Effector CD4-positive, alpha-beta T cell (primary cell): ENCODE results near the gene ZNF133.
A peak's percentile ranks its signal among the peaks of the same experiment; 100 is the strongest.
"Not testable (repeated sequence)": the region's sequence is repeated elsewhere in the genome, so short reads cannot be mapped to it uniquely, and the experiment has no call there.

Experiments used
- DNase-seq: peaks from one replicate; pipeline ENCODE4 v3.0.0-alpha.2; 2020
- total RNA-seq: gene quantifications from one replicate; lab custom pipeline; 2026; lab: John Stamatoyannopoulos, UW

Gene ZNF133
- 11.4 reads per million, percentile 34 among the genes with 10 or more reads in this experiment for total RNA-seq

- peak; percentile 98 for DNase-seq
Measured at GRCh38 chr20:18287915-18288748, at the start of gene ZNF133. ZNF133 (plus strand) TSS chr20:18288527; CDS start chr20:18305687, 17,160 bp downstream.

GRCh38 chr20:18240997-18241396 lies 47.3 kb upstream of the ZNF133 start:
- no peak for DNase-seq

- DNase-seq, result no peak
Measured at GRCh38 chr20:18243802-18244201, 44.5 kb upstream of the ZNF133 start.

GRCh38 chr20:18248545-18248944 lies 39.8 kb upstream of the ZNF133 start:
- DNase-seq, result not testable (repeated sequence)

- no peak for DNase-seq
Measured at GRCh38 chr20:18250217-18250616, 38.1 kb upstream of the ZNF133 start.

GRCh38 chr20:18252597-18253451 lies 35.5 kb upstream of the ZNF133 start:
- no peak for DNase-seq

GRCh38 chr20:18254615-18255014 lies 33.7 kb upstream of the ZNF133 start:
- DNase-seq, result no peak

- no peak for DNase-seq
Measured at GRCh38 chr20:18255526-18255925, 32.8 kb upstream of the ZNF133 start.

GRCh38 chr20:18256440-18257090 lies 31.8 kb upstream of the ZNF133 start:
- DNase-seq, result no peak

- no peak for DNase-seq
Measured at GRCh38 chr20:18258126-18258860, 30.0 kb upstream of the ZNF133 start.

- DNase-seq, result no peak
Measured at GRCh38 chr20:18259730-18260129, 28.6 kb upstream of the ZNF133 start.

GRCh38 chr20:18263723-18264122 lies 24.6 kb upstream of the ZNF133 start:
- no peak for DNase-seq

- DNase-seq, result no peak
Measured at GRCh38 chr20:18265441-18265840, 22.9 kb upstream of the ZNF133 start.

- no peak for DNase-seq
Measured at GRCh38 chr20:18266282-18266681, 22.0 kb upstream of the ZNF133 start.

- DNase-seq, result no peak
Measured at GRCh38 chr20:18267815-18268214, 20.5 kb upstream of the ZNF133 start.

GRCh38 chr20:18271160-18271559 lies 17.2 kb upstream of the ZNF133 start:
- no peak for DNase-seq

- no peak for DNase-seq
Measured at GRCh38 chr20:18272451-18272850, 15.9 kb upstream of the ZNF133 start.

- DNase-seq, result no peak
Measured at GRCh38 chr20:18273738-18274137, 14.6 kb upstream of the ZNF133 start.

- not testable (repeated sequence) for DNase-seq
Measured at GRCh38 chr20:18275960-18276359, 12.4 kb upstream of the ZNF133 start.

GRCh38 chr20:18276821-18277220 lies 11.5 kb upstream of the ZNF133 start:
- DNase-seq, result peak; percentile 33

- DNase-seq, result no peak
Measured at GRCh38 chr20:18279242-18279641, 9.1 kb upstream of the ZNF133 start.

- DNase-seq, result no peak
Measured at GRCh38 chr20:18284805-18285533, 3.4 kb upstream of the ZNF133 start.
